ENCODE measurements around the gene GDA. TPM values are rescaled to one million over a fixed set of nuclear protein-coding genes. Genes with fewer than 3 reads are reported as not detected.
A peak's percentile ranks its signal among the peaks of the same experiment; 100 is the strongest.

The GDA gene
- total RNA-seq, 1 experiment from 2014 or later, result not detected

DNA sequence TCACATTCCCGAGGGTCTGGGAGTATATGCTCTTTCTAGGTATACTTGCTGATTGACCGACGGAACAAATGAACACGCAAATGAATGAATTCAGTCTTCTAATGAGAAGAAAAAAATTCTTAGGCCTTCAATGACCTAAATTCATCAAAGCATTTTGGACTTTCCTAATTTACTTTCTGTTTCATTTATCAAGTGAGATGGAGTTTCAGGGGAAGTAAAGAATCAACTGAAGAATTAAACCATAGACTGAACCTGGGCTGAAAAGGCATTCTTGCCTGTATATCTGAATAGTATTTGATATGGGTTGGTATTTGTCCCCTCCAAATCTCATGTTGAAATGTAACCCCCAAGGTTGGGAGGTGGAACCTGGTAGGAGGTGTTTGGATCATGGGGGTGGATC, 151.6 kb downstream of the GDA start:
- intact Hi-C loops (cut with micrococcal nuclease), result no loop called here
- no peaks in the 10 kb centered on the region for H3K36me3 Mint-ChIP-seq (ENCODE audit: insufficient read depth, unreplicated experiment)
- BruUV-seq (replicated peaks), result no TSS peak
- no peaks in the 10 kb centered on the region for H3K27me3 Mint-ChIP-seq (ENCODE audit: insufficient read depth, unreplicated experiment)
- H3K4me3 Mint-ChIP-seq (ENCODE audit: unreplicated experiment), result no peak overlapping the region
- H3K9me3 Mint-ChIP-seq (ENCODE audit: unreplicated experiment), result no peaks in the 10 kb centered on the region
- H3K4me1 Mint-ChIP-seq (ENCODE audit: insufficient read depth, unreplicated experiment), result no peaks in the 10 kb centered on the region
- H3K27ac Mint-ChIP-seq (ENCODE audit: low read depth, unreplicated experiment), result peak overlapping the region; percentile 27
- TF ChIP-seq, protein P1, sequence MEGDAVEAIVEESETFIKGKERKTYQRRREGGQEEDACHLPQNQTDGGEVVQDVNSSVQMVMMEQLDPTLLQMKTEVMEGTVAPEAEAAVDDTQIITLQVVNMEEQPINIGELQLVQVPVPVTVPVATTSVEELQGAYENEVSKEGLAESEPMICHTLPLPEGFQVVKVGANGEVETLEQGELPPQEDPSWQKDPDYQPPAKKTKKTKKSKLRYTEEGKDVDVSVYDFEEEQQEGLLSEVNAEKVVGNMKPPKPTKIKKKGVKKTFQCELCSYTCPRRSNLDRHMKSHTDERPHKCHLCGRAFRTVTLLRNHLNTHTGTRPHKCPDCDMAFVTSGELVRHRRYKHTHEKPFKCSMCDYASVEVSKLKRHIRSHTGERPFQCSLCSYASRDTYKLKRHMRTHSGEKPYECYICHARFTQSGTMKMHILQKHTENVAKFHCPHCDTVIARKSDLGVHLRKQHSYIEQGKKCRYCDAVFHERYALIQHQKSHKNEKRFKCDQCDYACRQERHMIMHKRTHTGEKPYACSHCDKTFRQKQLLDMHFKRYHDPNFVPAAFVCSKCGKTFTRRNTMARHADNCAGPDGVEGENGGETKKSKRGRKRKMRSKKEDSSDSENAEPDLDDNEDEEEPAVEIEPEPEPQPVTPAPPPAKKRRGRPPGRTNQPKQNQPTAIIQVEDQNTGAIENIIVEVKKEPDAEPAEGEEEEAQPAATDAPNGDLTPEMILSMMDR (IDR thresholded peaks at IDR 0.05; ENCODE audit: unreplicated experiment), result no peak
- no peak for DNase-seq (ENCODE audit: unreplicated experiment)
- ChIA-PET POLR2A (no interaction called here), CTCF (interaction anchor here (0.6 to 0.7 kb wide), 2 partner anchors 555 to 1080 kb away, joined by 3 read pairs; no protein-coding TSS in a partner anchor)

Other genes with a start within 250 kb of the GDA start
- 10.4 and 10.5 TPM in 2 replicates for gene ABHD17B, start 238.2 kb upstream of the GDA start, total RNA-seq (2022)
- 19.6 and 23.3 TPM in 2 replicates for gene C9orf85, start 237.8 kb upstream of the GDA start, total RNA-seq (2022)
- gene C9orf57, start 88.8 kb upstream of the GDA start, total RNA-seq (2022), result not detected in 2 replicates
- gene ZFAND5, start 215.8 kb downstream of the GDA start, total RNA-seq (2022), result 91.7 and 107 TPM in 2 replicates